ENCODE data around the gene RPS15.

- TF ChIP-seq POLR2AphosphoS5 (IDR thresholded peaks at IDR 0.05), result no peak
- no peak for TF ChIP-seq POLR2A (IDR thresholded peaks at IDR 0.05)
- TF ChIP-seq CTCF (IDR thresholded peaks at IDR 0.05), result no peak
- no peak for TF ChIP-seq EP300 (IDR thresholded peaks at IDR 0.05)
Observed at GRCh38 chr19:1471010-1471514, 32.9 kb downstream of the RPS15 start.

Data from upper lobe of left lung (tissue), 4 donors.